Heart left ventricle (tissue), 13 donors: ENCODE data around the gene KLHL7.

ENCODE experiments used
- POLR2A ChIP-seq, 2 donors: fragments of 450-650 bp; IDR thresholded peaks; one replicate each; pipeline ENCODE4 v1.6.1; 2017; ENCODE audit warnings: antibody characterized with exemption in 2 of 2, mild to moderate bottlenecking in 2 of 2, moderate library complexity in 2 of 2
- TF ChIP-seq, protein P1 (sequence below), 12 donors: fragments of 200-600 bp; sonication (generic) in 4 of 12; IDR thresholded peaks; one replicate each; pipeline versions ENCODE4 v1.5.0 to v1.8.0; 2018 to 2022; ENCODE audit warnings: antibody characterized with exemption in 12 of 12, mild to moderate bottlenecking in 5 of 12
- donor health status: ischemic (EF 13 %, LVEDD 7.1; RV severe dilation, severe dysfunction).
- donor health status: DM: no; HTN: yes; CAD: no.
- donor health status: DM: no; HTN: no; CAD: no.
- donor health status: ischemic (EF 25% LVEDD 6.9; RV normal size, moderate dysfunction).
- donor health status: ischemic (EF 25% LVEDD 5.7; RV mildly dilated, moderate dysfunction).
- donor health status: ischemic (EF 35%, LVEDD 5.7; RV mildly dilated, moderate dysfunction).
- donor health status: nonischemic (EF 11% LVEDD 7.7; RV severe dilation, severe dysfunction).
- donor health status: DM: yes; HTN: yes; CAD: no.
- donor health status: PGD.
- donor health status: ischemic (EF 29% LVEDD 5.4; RV normal size, mild dysfunction).
- donor health status: nonischemic (EF 23%, LVEDD 6.1; RV moderate dilation, normal function).

GRCh38 chr7:23065974-23066373, 39.6 kb upstream of the KLHL7 start:
- TF ChIP-seq, protein P1, sequence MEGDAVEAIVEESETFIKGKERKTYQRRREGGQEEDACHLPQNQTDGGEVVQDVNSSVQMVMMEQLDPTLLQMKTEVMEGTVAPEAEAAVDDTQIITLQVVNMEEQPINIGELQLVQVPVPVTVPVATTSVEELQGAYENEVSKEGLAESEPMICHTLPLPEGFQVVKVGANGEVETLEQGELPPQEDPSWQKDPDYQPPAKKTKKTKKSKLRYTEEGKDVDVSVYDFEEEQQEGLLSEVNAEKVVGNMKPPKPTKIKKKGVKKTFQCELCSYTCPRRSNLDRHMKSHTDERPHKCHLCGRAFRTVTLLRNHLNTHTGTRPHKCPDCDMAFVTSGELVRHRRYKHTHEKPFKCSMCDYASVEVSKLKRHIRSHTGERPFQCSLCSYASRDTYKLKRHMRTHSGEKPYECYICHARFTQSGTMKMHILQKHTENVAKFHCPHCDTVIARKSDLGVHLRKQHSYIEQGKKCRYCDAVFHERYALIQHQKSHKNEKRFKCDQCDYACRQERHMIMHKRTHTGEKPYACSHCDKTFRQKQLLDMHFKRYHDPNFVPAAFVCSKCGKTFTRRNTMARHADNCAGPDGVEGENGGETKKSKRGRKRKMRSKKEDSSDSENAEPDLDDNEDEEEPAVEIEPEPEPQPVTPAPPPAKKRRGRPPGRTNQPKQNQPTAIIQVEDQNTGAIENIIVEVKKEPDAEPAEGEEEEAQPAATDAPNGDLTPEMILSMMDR (IDR thresholded peaks at IDR 0.05): no peak
- TF ChIP-seq POLR2A (IDR thresholded peaks at IDR 0.05): no peak
